IPS DF 4.7 (cell line): Measurements from ENCODE around the gene SSRP1.
"Not testable (repeated sequence)": the region's sequence is repeated elsewhere in the genome, so short reads cannot be mapped to it uniquely, and the experiment has no call there.

Experiments used
- DNase-seq: peaks from one replicate; pipeline ENCODE4 v3.0.0-alpha.2; 2013; ENCODE audit warnings: low spot score; ENCODE audit errors: extremely low read depth

The SSRP1 gene

DNA sequence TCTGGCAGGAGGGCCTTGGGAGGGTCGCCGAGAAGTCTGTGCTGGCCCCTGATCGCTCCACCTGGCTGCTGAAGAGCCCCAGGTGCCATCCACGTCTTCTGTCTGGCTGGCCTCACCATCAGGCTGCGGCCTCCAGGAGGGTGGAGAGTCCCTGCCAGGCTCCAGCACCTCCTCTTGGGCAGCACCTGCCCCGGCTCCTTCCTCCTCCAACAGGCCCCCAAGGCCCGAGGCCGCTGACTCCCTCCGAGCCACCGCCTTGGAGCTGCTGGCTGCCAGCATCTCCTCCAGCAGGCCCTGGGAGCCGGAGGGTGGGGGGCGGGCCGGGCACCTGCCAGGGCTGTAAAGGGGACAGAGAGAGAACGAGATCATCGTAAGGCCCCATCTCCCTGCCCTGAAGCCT lies 33.2 kb downstream of the SSRP1 start:
- no peak for DNase-seq

DNA sequence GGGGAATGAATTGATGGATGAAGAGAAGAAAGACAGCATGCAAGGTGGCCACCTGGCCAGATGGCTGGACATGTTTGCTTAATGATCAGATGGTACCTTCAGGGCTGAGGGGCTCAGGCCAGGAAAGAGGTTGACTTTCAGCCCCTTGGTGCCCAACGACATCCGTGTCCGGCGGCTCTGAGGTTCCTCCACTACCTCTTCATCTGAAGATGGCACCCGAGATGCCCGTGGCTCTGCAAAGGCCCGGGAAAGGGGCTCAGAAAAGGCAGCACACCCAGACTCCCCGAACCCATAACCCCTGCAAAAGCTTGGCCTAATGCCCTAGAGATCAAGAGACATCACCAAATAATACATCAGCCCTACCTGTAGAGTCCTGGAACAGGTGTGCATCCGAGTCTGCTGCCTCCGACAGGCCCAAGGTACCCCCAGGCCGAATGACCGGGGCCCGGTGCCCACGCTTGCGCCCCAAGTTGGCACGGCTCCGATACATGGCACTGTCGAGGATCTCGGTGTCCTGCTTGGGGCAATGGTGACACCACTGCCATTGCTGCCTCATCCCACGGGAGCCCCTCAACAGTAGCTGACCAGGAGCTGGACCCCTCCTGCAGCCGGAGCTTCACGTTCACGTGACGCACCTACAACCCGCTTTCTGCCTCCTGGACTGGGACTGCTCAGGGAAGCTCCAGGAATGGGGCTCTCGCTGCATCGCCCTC lies 33.8 kb downstream of the SSRP1 start:
- no peak for DNase-seq

DNA sequence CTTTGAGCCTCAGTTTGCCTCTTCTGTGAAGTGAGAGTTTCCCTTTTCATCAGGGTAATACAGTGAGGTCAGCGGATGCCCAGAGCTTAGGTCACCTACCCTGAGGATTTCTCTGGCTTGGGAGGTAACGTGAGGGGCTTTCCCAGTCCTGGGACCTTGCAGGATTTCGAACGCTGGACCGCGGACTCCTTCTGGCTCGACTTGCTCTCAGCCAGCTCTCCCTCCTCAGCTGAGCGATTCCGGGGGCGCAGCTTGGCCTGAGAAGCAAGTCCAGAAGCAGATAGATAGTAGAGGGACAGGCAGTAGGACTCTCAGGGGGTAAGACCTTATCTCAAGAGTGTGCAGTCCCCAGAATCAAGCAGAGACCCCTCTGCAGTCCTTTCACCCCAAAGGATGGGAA lies 34.9 kb downstream of the SSRP1 start:
- no peak for DNase-seq

DNA sequence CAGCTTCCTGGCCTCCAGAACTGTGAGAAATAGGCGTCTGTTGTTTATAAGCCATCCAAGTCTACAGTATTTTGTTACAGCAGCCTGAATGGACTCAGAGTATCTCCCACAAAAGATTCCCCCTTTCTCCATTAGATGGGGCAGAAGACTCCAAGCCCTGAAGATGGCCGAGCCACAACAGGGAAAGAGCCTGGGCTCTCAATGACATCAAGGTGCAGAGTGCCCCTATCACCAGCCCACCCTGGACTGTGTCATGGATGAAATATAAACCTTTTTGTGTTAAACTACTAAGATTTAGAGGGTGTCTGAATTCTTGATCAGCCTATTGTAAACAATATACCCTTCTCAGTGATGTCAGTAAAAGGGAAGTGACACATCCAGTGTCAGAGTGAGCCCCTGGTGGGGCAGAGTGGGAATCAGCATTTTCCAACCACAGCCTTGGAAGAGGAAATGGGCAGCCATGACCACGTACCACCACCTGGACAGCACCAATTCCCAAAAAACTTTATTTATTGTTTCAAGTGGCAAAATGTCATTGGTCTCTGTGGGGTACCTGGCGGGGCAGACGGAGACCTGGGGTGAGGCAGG lies 36.4 kb downstream of the SSRP1 start:
- no peak for DNase-seq

DNA sequence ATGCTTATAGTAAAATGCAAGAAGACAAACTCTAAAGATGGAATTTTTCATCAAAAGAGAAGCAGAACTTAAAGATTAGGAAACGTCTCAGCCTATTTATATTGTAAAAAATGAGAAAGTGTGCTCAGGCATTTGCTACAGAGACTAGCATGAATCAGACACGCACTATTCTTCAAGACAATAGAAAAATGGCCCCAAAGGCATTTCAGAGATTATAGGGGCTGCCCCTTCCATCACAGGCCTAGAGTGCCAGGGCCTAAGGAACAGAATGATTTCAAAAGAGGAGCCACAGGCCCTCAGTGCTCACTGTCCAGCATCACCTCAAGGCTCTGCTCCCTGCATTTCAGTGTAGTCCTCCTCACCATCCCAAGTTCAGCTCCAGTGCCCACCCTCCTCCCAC lies 38.5 kb downstream of the SSRP1 start:
- no peak for DNase-seq

DNA sequence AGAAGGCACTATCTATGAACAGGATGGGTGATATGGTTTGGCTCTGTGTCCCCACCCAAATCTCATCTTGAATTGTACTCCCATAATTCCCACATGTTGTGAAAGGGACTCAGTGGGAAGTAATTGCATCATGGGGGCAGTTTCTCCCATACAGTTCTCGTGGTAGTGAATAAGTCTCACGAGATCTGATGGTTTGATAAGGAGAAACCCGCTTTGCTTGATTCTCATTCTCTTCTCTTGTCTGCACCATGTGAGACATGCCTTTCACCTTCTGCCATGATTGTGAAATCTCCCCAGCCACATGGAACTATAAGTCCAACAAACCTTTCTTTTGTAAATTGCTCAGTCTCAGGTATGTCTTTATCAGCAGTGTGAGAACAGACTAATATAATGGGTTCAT lies 39.5 kb downstream of the SSRP1 start:
- not testable (repeated sequence) for DNase-seq

DNA sequence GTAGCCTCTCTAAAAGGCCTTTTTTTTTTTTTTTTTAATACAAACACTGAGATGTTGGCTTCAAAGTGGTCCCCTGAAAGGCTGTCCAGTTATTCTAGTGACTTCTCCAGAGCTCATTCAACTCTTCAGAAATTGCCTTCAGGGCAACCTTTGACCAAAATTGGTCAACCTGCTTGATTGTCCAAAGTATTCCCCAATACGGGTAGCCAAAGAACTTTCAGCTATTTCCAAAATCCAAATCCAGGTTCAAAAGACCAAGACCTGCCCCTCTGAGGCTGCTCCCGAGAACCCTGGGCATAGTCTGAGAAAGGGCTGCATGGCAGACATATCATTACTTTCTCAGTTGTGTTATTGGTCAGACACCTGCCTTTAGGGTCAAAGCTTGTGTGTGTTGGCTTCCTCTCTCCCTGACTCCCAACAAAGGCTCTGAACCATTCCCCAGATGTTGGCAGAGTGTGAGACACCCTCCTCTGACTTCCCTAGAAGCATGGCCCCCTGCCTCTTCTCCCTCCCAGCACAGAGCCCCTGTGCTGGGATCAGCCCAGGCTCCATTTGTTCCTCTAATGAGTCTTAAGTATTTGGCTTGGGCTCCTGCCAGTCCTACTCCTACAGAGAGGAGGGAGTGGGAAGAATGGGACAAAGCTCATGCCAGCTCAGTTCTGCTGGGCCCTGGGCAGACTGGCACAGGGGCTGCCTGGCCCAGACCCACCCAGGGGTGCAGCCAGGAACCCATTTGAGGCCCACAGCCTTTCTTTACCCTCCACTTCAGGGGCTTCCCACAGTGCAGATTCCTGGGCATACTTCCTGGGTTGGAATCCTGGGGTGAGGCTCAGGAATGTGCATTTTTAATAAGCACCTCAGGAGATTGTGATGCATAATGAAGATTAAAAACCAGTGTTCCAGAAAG lies 41.2 kb downstream of the SSRP1 start:
- no peak for DNase-seq

DNA sequence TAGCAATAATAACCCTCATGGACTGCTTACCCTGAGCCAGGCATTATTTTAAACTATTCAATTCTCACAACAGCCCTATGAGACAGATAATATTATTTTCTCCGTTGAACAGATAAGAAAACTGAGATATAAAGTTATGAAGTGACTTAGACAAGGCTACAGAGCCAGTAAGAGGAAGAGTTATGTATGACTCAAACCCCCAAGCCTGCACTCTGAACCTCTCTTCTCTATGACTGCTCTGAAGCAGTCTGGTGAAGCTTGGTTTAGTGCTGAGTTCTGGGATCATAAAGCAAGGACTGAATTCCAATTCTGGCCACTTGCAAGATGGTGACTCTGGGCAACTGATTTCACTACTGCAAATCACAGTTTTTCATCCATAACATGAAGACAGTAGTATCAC lies 45.4 kb downstream of the SSRP1 start:
- no peak for DNase-seq

DNA sequence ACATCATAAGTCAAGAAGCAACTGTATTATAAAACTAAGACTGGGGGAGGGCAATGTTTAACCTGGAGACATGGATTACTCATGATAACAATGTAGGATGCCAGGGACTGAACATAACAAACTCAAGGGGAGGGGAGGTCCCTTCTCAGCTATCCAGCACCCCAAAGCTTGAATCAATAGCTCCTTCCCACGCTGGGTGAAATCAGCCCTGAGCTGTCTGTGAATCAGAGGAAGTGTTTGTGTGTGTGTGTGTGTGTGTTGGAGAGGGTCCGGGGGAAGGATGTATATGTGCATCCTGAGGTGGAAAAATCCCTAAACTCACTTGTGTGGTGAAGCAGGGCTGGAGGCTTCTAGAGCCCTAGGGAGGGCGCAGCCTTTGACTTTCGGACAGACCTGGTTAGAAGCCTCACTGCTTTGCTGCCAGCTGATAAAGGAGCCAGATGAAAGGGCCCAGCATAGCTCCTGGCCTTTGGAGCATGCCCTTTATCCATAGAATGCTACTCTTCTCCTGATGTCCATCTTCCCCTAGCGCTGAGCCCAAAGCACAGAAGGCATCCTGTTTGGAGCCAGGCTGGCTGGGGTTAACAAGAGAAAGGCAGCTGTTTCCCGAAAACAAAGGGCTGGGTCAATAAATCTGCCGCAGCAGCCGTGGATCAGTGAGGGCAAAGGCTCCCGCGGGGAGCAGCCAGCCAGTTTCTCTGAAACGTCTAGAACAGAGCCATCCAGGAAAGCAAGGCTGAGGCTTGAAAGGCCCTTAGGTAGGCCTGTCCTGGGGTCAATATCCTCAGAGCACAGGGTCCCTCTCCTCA lies 46.7 kb downstream of the SSRP1 start:
- no peak for DNase-seq

DNA sequence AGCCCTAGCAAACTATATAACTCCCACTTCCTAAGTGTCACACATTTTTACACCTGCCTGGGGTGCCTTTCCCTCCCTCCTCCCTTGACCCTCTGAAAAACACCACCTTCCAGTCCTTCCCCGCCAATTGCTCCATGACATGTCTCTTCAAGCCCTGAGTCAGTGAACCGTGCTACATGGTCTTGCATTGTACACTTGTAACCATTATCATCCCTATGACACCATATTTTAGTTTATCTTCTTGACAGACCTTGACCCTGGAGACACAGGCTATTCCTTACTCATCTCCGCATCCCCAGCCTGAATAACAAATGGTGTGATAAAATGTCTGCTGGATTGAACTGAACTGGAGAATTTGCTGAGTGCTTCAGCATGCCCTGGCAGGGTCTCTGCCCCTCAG lies 47.8 kb downstream of the SSRP1 start:
- no peak for DNase-seq

DNA sequence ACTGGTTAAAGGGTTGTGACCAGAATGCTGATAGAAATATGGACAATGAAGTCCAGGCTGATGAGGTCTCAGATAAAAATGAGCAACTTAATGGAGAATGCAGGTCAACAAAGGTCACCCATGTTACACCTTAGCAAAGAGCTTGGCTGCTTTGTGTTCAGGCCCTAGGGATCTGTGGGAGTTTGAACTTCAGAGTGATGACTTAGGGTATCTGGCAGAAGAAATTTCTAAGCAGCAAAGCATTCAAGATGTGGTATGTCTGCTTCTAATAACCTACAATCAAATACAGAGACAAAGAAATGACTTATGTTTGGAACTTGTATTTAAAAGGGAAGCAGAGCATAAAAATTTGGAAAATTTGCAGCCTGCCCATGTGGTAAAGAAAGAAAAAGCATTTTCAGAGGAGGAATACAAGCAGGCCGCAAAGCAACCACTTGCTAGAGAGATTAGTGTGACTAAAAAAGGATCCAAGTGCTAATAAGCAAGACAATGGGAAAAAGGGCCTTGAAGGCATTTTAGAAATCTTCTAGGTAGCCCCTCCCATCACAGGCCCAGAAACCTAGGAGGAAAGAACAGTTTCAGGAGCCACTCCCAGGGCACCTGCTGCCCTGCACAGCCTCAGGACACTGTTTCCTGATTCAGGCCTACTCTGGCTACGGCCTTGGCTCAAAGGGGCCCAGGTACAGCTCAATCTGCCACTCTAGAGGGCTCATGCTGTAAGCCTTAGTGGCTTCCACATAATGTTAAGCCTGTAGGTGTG lies 52.3 kb downstream of the SSRP1 start:
- DNase-seq = no peak

DNA sequence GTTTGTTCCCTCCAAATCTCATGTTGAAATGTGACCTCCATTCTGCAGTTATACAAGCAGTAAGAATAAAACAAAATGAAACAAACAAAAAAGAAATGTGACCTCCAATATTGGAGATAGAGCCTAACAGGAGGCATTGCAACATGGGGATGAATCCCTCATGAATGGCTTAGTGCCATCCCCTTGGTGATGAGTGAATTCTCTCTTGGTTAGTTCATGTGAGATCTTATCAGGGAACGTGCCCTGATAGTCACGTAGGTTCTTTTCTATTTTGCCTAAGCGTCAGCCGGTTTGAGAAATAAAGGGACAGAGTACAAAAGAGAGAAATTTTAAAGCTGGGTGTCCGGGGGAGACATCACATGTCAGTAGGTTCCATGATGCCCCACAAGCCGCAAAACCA lies 54.1 kb downstream of the SSRP1 start:
- DNase-seq = not testable (repeated sequence)

DNA sequence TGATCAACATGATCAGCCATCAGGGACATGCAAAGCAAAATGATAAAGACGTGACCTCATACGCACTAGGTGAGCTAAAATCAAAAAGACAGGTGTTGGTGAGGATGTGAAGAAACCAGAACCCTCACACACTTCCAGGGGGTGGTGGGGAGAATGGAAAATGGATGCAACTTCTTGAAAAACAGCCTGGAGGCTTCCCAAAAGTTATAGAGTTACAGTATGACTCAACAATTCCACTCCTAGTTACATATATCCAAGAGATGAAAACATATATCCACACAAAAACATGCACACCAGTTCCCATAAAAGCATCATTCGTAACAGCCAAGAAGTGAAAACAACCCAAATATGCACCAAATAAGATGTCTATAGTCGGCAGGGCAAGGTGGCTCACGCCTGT lies 56.6 kb downstream of the SSRP1 start:
- no peak for DNase-seq

DNA sequence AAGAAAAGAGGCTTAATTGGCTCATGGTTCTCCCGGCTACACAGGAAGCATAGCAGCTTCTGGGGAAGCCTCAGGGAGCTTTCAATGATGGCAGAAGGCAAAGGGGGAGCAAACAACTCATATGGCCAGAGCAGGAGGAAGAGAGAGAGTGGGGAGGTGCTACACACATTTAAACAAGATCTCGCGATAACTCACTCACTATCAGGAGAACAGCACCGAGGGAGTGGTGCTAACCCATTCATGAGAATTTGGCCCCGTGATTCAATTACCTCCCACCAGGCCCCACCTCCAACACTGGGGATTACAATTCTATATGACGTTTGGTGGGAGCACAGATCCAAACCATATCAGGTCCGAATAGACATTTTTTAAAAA lies 57.0 kb downstream of the SSRP1 start:
- DNase-seq = no peak

DNA sequence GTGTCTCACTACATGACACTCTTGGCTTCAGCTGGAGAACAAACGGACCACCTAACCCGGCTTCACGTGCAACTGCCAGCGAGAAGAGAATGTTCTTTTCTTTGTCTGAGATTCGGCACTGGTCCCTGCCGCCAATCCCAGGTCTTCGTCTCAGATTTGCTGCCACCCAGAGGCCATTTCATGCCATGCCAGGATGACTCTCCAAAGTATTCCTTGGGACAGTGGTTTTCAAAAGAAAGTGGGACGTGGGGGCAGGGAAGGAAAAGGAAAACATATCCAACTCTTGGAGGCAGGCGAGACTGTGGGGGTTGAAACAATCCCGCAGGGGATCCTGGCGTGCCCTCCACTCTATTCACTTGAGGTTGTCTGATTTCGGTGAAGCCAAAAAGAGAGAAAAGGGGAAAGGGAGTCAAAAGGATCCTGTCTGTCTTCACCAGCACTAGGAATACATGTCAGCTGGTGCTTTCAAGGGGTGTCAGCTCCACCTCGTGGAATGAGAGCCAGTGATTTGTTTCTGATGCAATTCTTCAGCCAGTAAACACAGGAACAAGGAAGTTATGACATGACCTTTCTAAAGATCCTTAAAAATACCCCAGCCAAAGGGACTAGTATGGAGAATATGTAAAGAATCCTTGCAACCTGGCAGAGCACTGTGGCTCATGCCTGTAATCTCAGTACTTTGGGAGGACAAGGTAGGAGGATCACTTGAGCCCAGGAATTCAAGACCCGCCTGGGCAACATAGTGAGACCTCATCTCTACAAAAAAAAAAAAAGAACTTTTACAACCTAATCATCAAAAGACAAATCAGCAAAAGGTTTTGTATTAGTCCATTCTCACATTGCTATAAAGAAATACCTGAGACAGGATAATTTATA lies 57.6 kb downstream of the SSRP1 start:
- DNase-seq = no peak

DNA sequence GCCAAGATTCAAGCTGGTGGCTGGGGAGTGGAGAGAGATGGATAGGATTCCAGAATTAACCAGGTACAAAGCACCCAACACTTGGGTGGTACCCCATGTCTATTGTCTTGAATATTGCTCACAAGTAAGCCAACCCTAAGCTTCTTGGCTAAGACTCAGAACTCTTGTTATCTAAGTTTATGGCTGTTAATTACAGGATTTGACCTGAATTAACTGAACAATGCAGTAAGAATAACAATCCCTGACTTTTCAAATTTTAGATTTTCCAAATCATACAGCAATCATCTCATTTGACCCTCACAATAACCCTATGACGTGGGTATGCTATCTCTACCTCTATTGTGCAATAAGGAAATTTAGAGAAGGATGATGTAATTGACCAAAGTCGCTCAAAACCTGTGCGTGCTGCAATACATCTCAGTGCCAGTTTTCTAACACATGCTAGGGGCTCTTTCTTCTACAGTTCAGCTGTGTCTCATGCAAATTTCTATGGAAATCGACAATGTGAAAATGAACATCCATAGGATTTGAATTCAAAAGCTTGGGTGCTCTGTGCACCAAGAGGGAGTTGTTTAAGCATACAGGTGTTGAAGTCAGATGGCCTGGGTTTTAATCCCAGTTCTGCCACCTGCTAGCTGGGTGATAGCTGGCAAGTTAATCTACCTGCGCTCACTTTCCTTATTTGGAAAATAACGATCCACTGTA lies 58.6 kb downstream of the SSRP1 start:
- DNase-seq = no peak

DNA sequence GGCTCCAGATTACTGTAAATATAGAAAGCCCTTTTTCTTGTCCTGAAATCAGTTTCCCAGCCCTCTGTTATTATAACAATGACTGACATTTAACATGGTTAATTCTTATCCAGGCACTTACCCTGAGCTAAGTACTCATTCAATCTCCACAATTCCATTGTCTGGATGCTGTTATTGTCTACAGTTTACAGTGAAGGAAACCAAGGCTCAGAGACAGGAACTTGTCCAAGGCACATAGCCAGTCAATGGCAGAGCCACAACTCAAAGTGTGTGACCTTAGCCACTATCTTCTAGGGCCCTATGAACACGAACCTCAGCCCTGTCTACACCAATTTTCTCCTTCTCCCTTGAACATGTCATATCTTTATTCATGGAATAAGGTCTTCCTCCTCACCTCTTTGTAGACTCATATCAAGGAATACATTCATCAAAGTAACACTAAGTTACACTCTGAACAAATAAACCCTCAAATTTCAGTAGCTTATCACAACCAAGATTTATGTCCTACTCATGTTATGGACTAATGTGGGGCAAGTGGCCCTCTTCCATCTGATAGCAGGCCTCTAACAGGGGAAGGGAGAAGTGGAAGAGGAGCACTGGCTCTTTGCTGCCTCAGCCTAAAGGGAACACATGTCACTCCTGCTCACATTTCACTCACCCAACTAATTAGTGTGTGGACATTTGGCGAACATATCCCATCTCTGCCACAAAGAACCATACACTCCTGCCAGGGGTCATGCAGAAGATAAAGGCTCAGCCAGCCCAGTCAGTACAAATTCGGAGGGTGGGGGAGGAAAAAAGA lies 59.3 kb downstream of the SSRP1 start:
- no peak for DNase-seq
